ENCODE results near the gene RNU6-8.

GRCh38 chr14:32250681-32251080 is 47.6 kb upstream of the RNU6-8 start:
- TF ChIP-seq REST (IDR thresholded peaks at IDR 0.05; ENCODE audit: low read depth) (no peak), TAF1 (IDR thresholded peaks at IDR 0.05; ENCODE audit: low read depth) (no peak), TEAD4 (IDR thresholded peaks at IDR 0.05) (no peak), EGR1 (IDR thresholded peaks at IDR 0.05) (no peak), MAX (IDR thresholded peaks at IDR 0.05) (no peak), USF1 (IDR thresholded peaks at IDR 0.05) (no peak), RAD21 (IDR thresholded peaks at IDR 0.05; ENCODE audit: low read depth) (no peak), EP300 (IDR thresholded peaks at IDR 0.05; ENCODE audit: borderline replicate concordance) (no peak), CEBPB (IDR thresholded peaks at IDR 0.05) (no peak), YY1 (IDR thresholded peaks at IDR 0.05; ENCODE audit: low read depth) (no peak), FOXM1 (IDR thresholded peaks at IDR 0.05; ENCODE audit: borderline replicate concordance, low read depth) (no peak), TCF12 (IDR thresholded peaks at IDR 0.05; ENCODE audit: low read depth) (no peak), CREB1 (IDR thresholded peaks at IDR 0.05; ENCODE audit: low read depth) (no peak), NFIC (IDR thresholded peaks at IDR 0.05) (no peak)
